Measurements from ENCODE around the gene NAPG. TPM values are rescaled to one million over a fixed set of nuclear protein-coding genes. Genes with fewer than 3 reads are reported as not detected.
"Not testable (repeated sequence)": the region's sequence is repeated elsewhere in the genome, so short reads cannot be mapped to it uniquely, and the experiment has no call there.

The NAPG gene
- total RNA-seq, 4 donors from 2014 or later: 21.5 to 60.6 (median 32.7) TPM

- DNase-seq: no peak
- no peaks in the 10 kb centered on the region for H3K27me3 ChIP-seq
- H3K9me3 ChIP-seq: no peaks in the 10 kb centered on the region
- H3K36me3 ChIP-seq: no peaks in the 10 kb centered on the region
- H3K4me1 ChIP-seq: no peaks in the 10 kb centered on the region
- intact Hi-C loops (cut with DNase I; ENCODE audit: low total_unique reads): no loop called here
- no peak overlapping the region for H3K27ac ChIP-seq
- TF ChIP-seq POLR2A (IDR thresholded peaks at IDR 0.05): no peak
- no peak for TF ChIP-seq CTCF (IDR thresholded peaks at IDR 0.05)
- no peak overlapping the region for H3K4me3 ChIP-seq
Measured at GRCh38 chr18:10552226-10552625, 26.4 kb downstream of the NAPG start.

GRCh38 chr18:10556251-10556650 lies 30.4 kb downstream of the NAPG start:
- H3K27ac ChIP-seq; H3K9me3 ChIP-seq; H3K4me3 ChIP-seq; intact Hi-C loops (cut with DNase I; ENCODE audit: low total_unique reads); H3K36me3 ChIP-seq; H3K27me3 ChIP-seq; H3K4me1 ChIP-seq; DNase-seq: not testable (repeated sequence)

GRCh38 chr18:10557085-10557677 lies 31.4 kb downstream of the NAPG start:
- no peak for DNase-seq
- no peaks in the 10 kb centered on the region for H3K9me3 ChIP-seq
- intact Hi-C loops (cut with DNase I; ENCODE audit: low total_unique reads): no loop called here
- no peak overlapping the region for H3K27ac ChIP-seq
- H3K27me3 ChIP-seq: no peaks in the 10 kb centered on the region
- no peaks in the 10 kb centered on the region for H3K36me3 ChIP-seq
- TF ChIP-seq CTCF (IDR thresholded peaks at IDR 0.05) (no peak), POLR2A (IDR thresholded peaks at IDR 0.05) (no peak)
- no peak overlapping the region for H3K4me3 ChIP-seq
- H3K4me1 ChIP-seq: no peaks in the 10 kb centered on the region

- intact Hi-C loops (cut with DNase I; ENCODE audit: low total_unique reads): no loop called here
- Histone ChIP-seq H3K4me1 (no peaks in the 10 kb centered on the region), H3K36me3 (no peaks in the 10 kb centered on the region)
Measured at GRCh38 chr18:10558243-10558966, 32.6 kb downstream of the NAPG start.

GRCh38 chr18:10558967-10559298 lies 33.1 kb downstream of the NAPG start:
- DNase-seq: no peak

More at GRCh38 chr18:10558243-10558966, 32.6 kb downstream of the NAPG start:
- Histone ChIP-seq H3K9me3 (no peaks in the 10 kb centered on the region), H3K4me3 (no peak overlapping the region), H3K27ac (no peak overlapping the region), H3K27me3 (no peaks in the 10 kb centered on the region)
- DNase-seq: no peak
- no peak for TF ChIP-seq CTCF (IDR thresholded peaks at IDR 0.05)
- no peak for TF ChIP-seq POLR2A (IDR thresholded peaks at IDR 0.05)

More at GRCh38 chr18:10558967-10559298, 33.1 kb downstream of the NAPG start:
- no peak overlapping the region for H3K27ac ChIP-seq
- no peaks in the 10 kb centered on the region for H3K9me3 ChIP-seq
- no peaks in the 10 kb centered on the region for H3K36me3 ChIP-seq
- intact Hi-C loops (cut with DNase I; ENCODE audit: low total_unique reads): no loop called here
- TF ChIP-seq POLR2A (IDR thresholded peaks at IDR 0.05): no peak
- no peak for TF ChIP-seq CTCF (IDR thresholded peaks at IDR 0.05)
- H3K27me3 ChIP-seq: no peaks in the 10 kb centered on the region
- H3K4me1 ChIP-seq: no peaks in the 10 kb centered on the region
- no peak overlapping the region for H3K4me3 ChIP-seq
